Lower lobe of right lung (tissue), 2 donors: ENCODE results near the gene GRIK5. TPM values are rescaled to one million over a fixed set of nuclear protein-coding genes. Genes with fewer than 3 reads are reported as not detected.
"Not testable (repeated sequence)": the region's sequence is repeated elsewhere in the genome, so short reads cannot be mapped to it uniquely, and the experiment has no call there.

Experiments
- ATAC-seq, 2 donors: fragments of 200-7000 bp; cut with Tn5 transposase; one replicate each; pipeline ENCODE4 v1.9.1; 2020 to 2022; ENCODE audit warnings: mild to moderate bottlenecking in 2 of 2, moderate library complexity in 2 of 2
- DNase-seq: peaks from one replicate; pipeline ENCODE4 v3.0.0-alpha.2; 2020
- H3K27ac ChIP-seq: fragments of 200-600 bp; one replicate; pipeline ENCODE4 v1.8.0; 2022
- H3K27me3 ChIP-seq: fragments of 200-600 bp; one replicate; pipeline ENCODE4 v1.8.0; 2022; ENCODE audit warnings: low read depth
- H3K36me3 ChIP-seq: fragments of 200-600 bp; one replicate; pipeline ENCODE4 v1.8.0; 2022; ENCODE audit warnings: mild to moderate bottlenecking
- H3K4me1 ChIP-seq: fragments of 200-600 bp; one replicate; pipeline ENCODE4 v1.8.0; 2022
- H3K4me3 ChIP-seq: fragments of 200-600 bp; one replicate; pipeline ENCODE4 v1.8.0; 2022; ENCODE audit warnings: mild to moderate bottlenecking
- H3K9me3 ChIP-seq: fragments of 200-600 bp; one replicate; pipeline ENCODE4 v1.8.0; 2022
- intact Hi-C: fragments of 100-400 bp; cut with DNase I; formaldehyde crosslinking; loops from one replicate; pipeline ENCODE4 v1.11.0; 2022
- total RNA-seq: library from RNA; stranded (reverse); fragmentation: NEBNext Ultra II Directional; extraction: Animal tissue kit (Norgen Biotek cat#: 25700); gene quantifications from one replicate; pipeline ENCODE4 v1.2.1, GENCODE V29; 2021
- TF ChIP-seq, protein P1 (sequence below): fragments of 200-600 bp; IDR thresholded peaks from one replicate; pipeline ENCODE4 v1.8.0; 2022; ENCODE audit warnings: antibody characterized with exemption, mild to moderate bottlenecking
- donor health status: DM: no; HTN: yes; CAD: no; lungs with severe emphysema.

GRIK5 gene
- total RNA-seq, 1 donor from 2014 or later = 0.41 TPM

DNA sequence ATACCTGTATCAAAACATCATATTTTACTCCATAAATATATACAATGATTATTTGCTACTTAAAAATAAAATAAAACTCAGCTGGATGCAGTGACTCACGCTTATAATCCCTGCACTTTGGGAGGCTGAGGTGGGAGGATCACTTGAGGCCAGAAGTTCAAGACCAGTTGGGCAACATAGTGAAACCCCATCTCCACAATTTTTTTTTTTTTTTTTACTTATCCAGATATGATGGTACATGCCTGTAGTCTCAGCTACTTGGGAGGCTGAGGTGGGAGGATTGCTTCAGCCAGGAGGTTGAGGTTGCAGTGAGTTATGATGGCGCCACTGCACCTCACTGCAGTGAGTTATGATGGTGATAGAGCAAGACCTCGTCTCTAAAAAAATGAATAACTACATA, 39.9 kb upstream of the GRIK5 start:
- no peaks in the 10 kb centered on the region for H3K36me3 ChIP-seq
- TF ChIP-seq, protein P1, sequence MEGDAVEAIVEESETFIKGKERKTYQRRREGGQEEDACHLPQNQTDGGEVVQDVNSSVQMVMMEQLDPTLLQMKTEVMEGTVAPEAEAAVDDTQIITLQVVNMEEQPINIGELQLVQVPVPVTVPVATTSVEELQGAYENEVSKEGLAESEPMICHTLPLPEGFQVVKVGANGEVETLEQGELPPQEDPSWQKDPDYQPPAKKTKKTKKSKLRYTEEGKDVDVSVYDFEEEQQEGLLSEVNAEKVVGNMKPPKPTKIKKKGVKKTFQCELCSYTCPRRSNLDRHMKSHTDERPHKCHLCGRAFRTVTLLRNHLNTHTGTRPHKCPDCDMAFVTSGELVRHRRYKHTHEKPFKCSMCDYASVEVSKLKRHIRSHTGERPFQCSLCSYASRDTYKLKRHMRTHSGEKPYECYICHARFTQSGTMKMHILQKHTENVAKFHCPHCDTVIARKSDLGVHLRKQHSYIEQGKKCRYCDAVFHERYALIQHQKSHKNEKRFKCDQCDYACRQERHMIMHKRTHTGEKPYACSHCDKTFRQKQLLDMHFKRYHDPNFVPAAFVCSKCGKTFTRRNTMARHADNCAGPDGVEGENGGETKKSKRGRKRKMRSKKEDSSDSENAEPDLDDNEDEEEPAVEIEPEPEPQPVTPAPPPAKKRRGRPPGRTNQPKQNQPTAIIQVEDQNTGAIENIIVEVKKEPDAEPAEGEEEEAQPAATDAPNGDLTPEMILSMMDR = no peak
- no peaks in the 10 kb centered on the region for H3K27me3 ChIP-seq
- intact Hi-C loops = no loop called here
- DNase-seq (no peak), ATAC-seq (no peak)
- no peak overlapping the region for H3K27ac ChIP-seq
- no peak overlapping the region for H3K4me3 ChIP-seq
- no peaks in the 10 kb centered on the region for H3K4me1 ChIP-seq
- no peaks in the 10 kb centered on the region for H3K9me3 ChIP-seq

- DNase-seq = peak; percentile 83
- intact Hi-C loops = no loop called here
- no peaks in the 10 kb centered on the region for H3K4me1 ChIP-seq
- H3K4me3 ChIP-seq = no peak overlapping the region
- H3K9me3 ChIP-seq = no peaks in the 10 kb centered on the region
- H3K27ac ChIP-seq = no peak overlapping the region
- TF ChIP-seq, protein P1 = peak; percentile 91
- no peaks in the 10 kb centered on the region for H3K27me3 ChIP-seq
- peak; percentile 88 to 93 for ATAC-seq
- no peaks in the 10 kb centered on the region for H3K36me3 ChIP-seq
Measured at GRCh38 chr19:42108527-42109389, 38.8 kb upstream of the GRIK5 start.

DNA sequence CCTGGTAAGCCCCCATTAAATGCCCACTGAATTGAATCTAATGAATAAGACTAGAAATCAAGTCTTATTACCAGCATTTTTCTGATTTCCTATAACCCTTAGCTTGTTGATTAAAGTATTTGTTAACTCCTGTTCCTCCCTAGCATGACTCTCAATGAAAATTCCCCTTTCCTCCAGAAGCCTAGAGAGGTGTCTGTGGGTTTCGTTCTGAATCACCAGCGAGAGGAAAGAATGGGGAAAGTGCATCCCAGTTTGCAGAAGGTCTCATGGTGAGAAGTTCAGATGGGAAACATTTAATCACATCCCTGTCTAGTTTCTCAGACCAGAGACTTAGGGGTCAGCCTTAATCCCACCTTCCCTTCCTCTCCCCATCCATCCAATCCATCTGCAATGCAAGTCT, 35.4 kb upstream of the GRIK5 start:
- intact Hi-C loops = no loop called here
- no peak for DNase-seq
- ATAC-seq = no peak
- Histone ChIP-seq H3K4me3 (no peak overlapping the region), H3K27me3 (no peaks in the 10 kb centered on the region), H3K27ac (no peak overlapping the region), H3K36me3 (no peaks in the 10 kb centered on the region), H3K4me1 (no peaks in the 10 kb centered on the region), H3K9me3 (no peaks in the 10 kb centered on the region)
- TF ChIP-seq, protein P1 = no peak

GRCh38 chr19:42102877-42103276, 32.9 kb upstream of the GRIK5 start:
- Histone ChIP-seq H3K4me1 (no peaks in the 10 kb centered on the region), H3K9me3 (no peaks in the 10 kb centered on the region), H3K4me3 (no peak overlapping the region), H3K27ac (no peak overlapping the region), H3K36me3 (no peaks in the 10 kb centered on the region), H3K27me3 (no peaks in the 10 kb centered on the region)
- no peak for ATAC-seq
- DNase-seq = no peak
- TF ChIP-seq, protein P1 = no peak
- intact Hi-C loops = no loop called here

DNA sequence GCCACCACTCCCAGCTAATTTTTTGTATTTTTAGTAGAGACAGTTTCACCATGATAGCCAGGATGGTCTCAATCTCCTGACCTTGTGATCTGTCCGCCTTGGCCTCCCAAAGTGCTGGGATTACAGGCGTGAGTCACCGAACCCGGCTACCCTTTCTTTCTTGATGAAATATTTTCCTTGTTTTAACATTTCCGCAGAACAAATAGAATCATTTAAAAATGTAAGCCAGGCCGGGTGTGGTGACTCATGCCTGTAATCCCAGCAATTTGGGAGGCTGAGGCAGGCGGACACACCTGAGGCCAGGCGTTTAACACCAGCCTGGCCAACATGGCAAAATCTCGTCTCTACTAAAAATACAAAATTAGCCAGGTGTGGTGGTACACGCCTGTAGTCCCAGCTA, 30.2 kb upstream of the GRIK5 start:
- H3K9me3 ChIP-seq, ATAC-seq, DNase-seq, intact Hi-C loops, H3K27ac ChIP-seq, H3K4me3 ChIP-seq, H3K4me1 ChIP-seq, H3K36me3 ChIP-seq: not testable (repeated sequence)
- H3K27me3 ChIP-seq = peaks cover 14% of the 10 kb centered on the region

DNA sequence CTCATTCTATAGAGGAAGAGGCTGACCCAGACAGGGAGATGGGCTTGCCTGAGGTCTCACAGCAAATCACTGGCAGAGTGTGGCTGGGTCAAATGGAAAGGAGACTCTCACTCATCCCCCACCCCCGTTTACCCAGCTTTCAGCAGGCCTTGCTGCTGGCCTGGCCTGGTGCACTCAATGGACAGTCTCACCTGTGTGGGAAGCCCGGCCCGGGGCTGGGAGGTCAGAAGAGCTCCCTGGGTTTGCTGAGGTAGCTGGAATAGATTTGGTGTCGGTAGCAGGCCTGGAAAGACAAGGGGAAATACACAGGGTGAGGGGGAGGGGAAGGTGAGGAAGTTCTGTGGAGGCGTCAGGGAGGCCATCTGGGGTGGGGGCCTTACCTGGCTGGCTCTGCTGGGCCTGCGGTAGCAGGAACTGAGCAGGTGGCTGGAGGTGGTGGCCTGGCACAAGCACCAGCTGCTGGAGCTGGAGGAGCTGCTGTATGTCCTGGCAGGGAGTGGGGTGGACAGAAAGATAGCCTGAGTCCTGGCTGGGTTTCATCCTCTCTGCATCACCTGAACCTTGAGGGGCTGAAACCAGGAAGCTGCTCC, 29.4 kb upstream of the GRIK5 start:
- Histone ChIP-seq H3K4me3 (no peak overlapping the region), H3K27me3 (peaks cover 16% of the 10 kb centered on the region), H3K4me1 (no peaks in the 10 kb centered on the region), H3K9me3 (no peaks in the 10 kb centered on the region), H3K27ac (no peak overlapping the region), H3K36me3 (peaks cover 8% of the 10 kb centered on the region)
- ATAC-seq = no peak
- TF ChIP-seq, protein P1 = no peak
- intact Hi-C loops = no loop called here
- no peak for DNase-seq
